CD14-positive monocyte (primary cell): Measurements from ENCODE around the gene LRRC8C. TPM values are rescaled to one million over a fixed set of nuclear protein-coding genes. Genes with fewer than 3 reads are reported as not detected.

ENCODE experiments used
- DNase-seq, 3 donors: peaks; one replicate each; pipeline ENCODE4 v3.0.0-alpha.2; 2011 to 2022
- H2AFZ ChIP-seq: 2 replicates; pipeline ENCODE4 v1.6.0; 2012; ENCODE audit warnings: mild to moderate bottlenecking, low read depth, low read length, inconsistent platforms; ENCODE audit not compliant: insufficient read depth, poor library complexity, severe bottlenecking
- H3K27ac ChIP-seq, 2 donors: 1 replicate in 1 of 2; 2 replicates in 1 of 2; pipeline ENCODE4 v1.5.1; 2012 to 2013; ENCODE audit warnings: low read length in 2 of 2, control low read depth in 1 of 2, inconsistent platforms in 1 of 2, low read depth in 1 of 2, mild to moderate bottlenecking in 1 of 2
- H3K27me3 ChIP-seq, 2 donors: one replicate each; pipeline versions ENCODE4 v1.6.0 to v1.6.1; 2011 to 2013; ENCODE audit warnings: low read length in 2 of 2; ENCODE audit not compliant: control insufficient read depth in 2 of 2, insufficient read depth in 2 of 2
- H3K36me3 ChIP-seq, 2 donors: replicated peaks in 1 of 2; 1 replicate in 1 of 2; 2 replicates in 1 of 2; pipeline versions ENCODE4 v1.5.1 to v1.6.1; 2012 to 2013; ENCODE audit warnings: low read length in 2 of 2, control low read depth in 1 of 2, inconsistent platforms in 1 of 2, mild to moderate bottlenecking in 1 of 2; ENCODE audit not compliant: insufficient read depth in 2 of 2, control insufficient read depth in 1 of 2
- H3K4me1 ChIP-seq, 2 donors: 1 replicate in 1 of 2; 2 replicates in 1 of 2; pipeline versions ENCODE4 v1.5.1 to v1.6.1; 2012 to 2013; ENCODE audit warnings: low read length in 2 of 2, control low read depth in 1 of 2, inconsistent platforms in 1 of 2, mild to moderate bottlenecking in 1 of 2, moderate library complexity in 1 of 2; ENCODE audit not compliant: insufficient read depth in 2 of 2, control insufficient read depth in 1 of 2
- H3K4me2 ChIP-seq: replicated peaks from 2 replicates; pipeline ENCODE3; 2012; ENCODE audit warnings: low read length, moderate library complexity, mild to moderate bottlenecking; ENCODE audit not compliant: poor library complexity, severe bottlenecking; ENCODE audit errors: extremely low read depth
- H3K4me3 ChIP-seq, 3 experiments: fragments of 200-600 bp in 1 of 3; sonication (generic) in 1 of 3; replicated peaks in 1 of 3; 1 replicate in 2 of 3; 2 replicates in 1 of 3; pipeline ENCODE4 v1.5.1; 2011 to 2013; ENCODE audit warnings: low read length in 3 of 3, mild to moderate bottlenecking in 3 of 3, control low read depth in 2 of 3, low read depth in 2 of 3, inconsistent platforms in 1 of 3, moderate library complexity in 1 of 3
- H3K79me2 ChIP-seq: 2 replicates; pipeline ENCODE4 v1.6.0; 2012; ENCODE audit warnings: mild to moderate bottlenecking, control low read depth, inconsistent platforms, low read length, moderate library complexity; ENCODE audit not compliant: insufficient read depth
- H3K9ac ChIP-seq: 2 replicates; pipeline ENCODE4 v1.6.0; 2017; ENCODE audit warnings: low read length, mild to moderate bottlenecking; ENCODE audit not compliant: insufficient read depth, poor library complexity, severe bottlenecking
- H3K9me3 ChIP-seq, 2 donors: replicated peaks in 1 of 2; 1 replicate in 1 of 2; 2 replicates in 1 of 2; pipeline versions ENCODE4 v1.5.1 to v1.6.1; 2012 to 2013; ENCODE audit warnings: low read length in 2 of 2, control low read depth in 1 of 2; ENCODE audit not compliant: control insufficient read depth in 1 of 2, insufficient read depth in 1 of 2
- H4K20me1 ChIP-seq: 2 replicates; pipeline ENCODE4 v1.6.0; 2012; ENCODE audit warnings: mild to moderate bottlenecking, low read length, control low read depth, moderate library complexity; ENCODE audit not compliant: insufficient read depth
- H3K27ac Mint-ChIP-seq, 7 donors: one replicate each; pipeline ENCODE4 v1.8.0; 2020; ENCODE audit warnings: mild to moderate bottlenecking in 7 of 7, mixed read lengths in 7 of 7, moderate library complexity in 6 of 7, inconsistent platforms in 2 of 7
- H3K27me3 Mint-ChIP-seq, 3 donors: one replicate each; pipeline ENCODE4 v1.8.0; 2021 to 2022; ENCODE audit warnings: low read depth in 3 of 3, mild to moderate bottlenecking in 3 of 3, mixed read lengths in 3 of 3, moderate library complexity in 3 of 3, inconsistent platforms in 1 of 3
- H3K36me3 Mint-ChIP-seq, 2 donors: one replicate each; pipeline ENCODE4 v1.8.0; 2020; ENCODE audit warnings: mixed read lengths in 2 of 2, inconsistent platforms in 1 of 2, mild to moderate bottlenecking in 1 of 2
- H3K4me1 Mint-ChIP-seq: one replicate; pipeline ENCODE4 v1.8.0; 2020; ENCODE audit warnings: mild to moderate bottlenecking, mixed read lengths
- H3K4me3 Mint-ChIP-seq, 2 donors: one replicate each; pipeline ENCODE4 v1.8.0; 2020; ENCODE audit warnings: mild to moderate bottlenecking in 2 of 2, mixed read lengths in 2 of 2, moderate library complexity in 1 of 2
- H3K9me3 Mint-ChIP-seq, 7 donors: one replicate each; pipeline ENCODE4 v1.8.0; 2020 to 2022; ENCODE audit warnings: mixed read lengths in 7 of 7, mild to moderate bottlenecking in 6 of 7, moderate library complexity in 6 of 7, inconsistent platforms in 2 of 7
- CTCF ChIP-seq: fragments of 200-600 bp; IDR thresholded peaks from one replicate; pipeline ENCODE4 v1.8.0; 2022; ENCODE audit warnings: antibody characterized with exemption, mild to moderate bottlenecking
- WGBS: methylation state at CpG from one replicate; pipeline ENCODE4 v1.1.5; 2013; ENCODE audit warnings: missing lambda C conversion rate; ENCODE audit not compliant: insufficient coverage; 5-methylcytosine and 5-hydroxymethylcytosine counted together
- intact Hi-C, 2 donors: fragments of 100-400 bp; cut with micrococcal nuclease; formaldehyde crosslinking; loops; one replicate each; pipeline versions ENCODE4 v1.15.0 to v1.15.1; 2023
- polyA plus RNA-seq, 3 donors: library from polyadenylated mRNA; depleted of rRNA in 1 of 3; unstranded in 2 of 3; stranded (reverse) in 1 of 3; fragments of 300-500 nt in 2 of 3; fragments of >200 nt in 1 of 3; fragmentation: Illumina TruSeq in 2 of 3; gene quantifications; 1 replicate in 2 of 3; 2 replicates in 1 of 3; pipeline ENCODE4 v1.2.3, GENCODE V29; 2012 to 2021

Gene LRRC8C
- polyA plus RNA-seq, 3 donors: 13.0 to 18.6 (median 16.3) TPM

GRCh38 chr1:89607156-89607555 is 25.8 kb upstream of the LRRC8C start:
- Mint-ChIP-seq H3K9me3 (no peaks in the 10 kb centered on the region), H3K36me3 (peaks cover 12 to 18% of the 10 kb centered on the region in 2 donors), H3K4me1 (peaks cover 4% of the 10 kb centered on the region), H3K4me3 (no peak overlapping the region), H3K27ac (no peak overlapping the region), H3K27me3 (peaks cover 0 to 2% (median 0%) of the 10 kb centered on the region in 3 donors)
- Histone ChIP-seq H4K20me1 (no peaks in the 10 kb centered on the region), H3K4me1 (no peaks in the 10 kb centered on the region), H3K36me3 (peaks cover 0 to 12% of the 10 kb centered on the region in 2 donors), H3K79me2 (no peaks in the 10 kb centered on the region), H3K9ac (no peak overlapping the region), H2AFZ (no peak overlapping the region), H3K4me3 (no peak overlapping the region), H3K27me3 (no peaks in the 10 kb centered on the region), H3K9me3 (no peaks in the 10 kb centered on the region), H3K27ac (no peak overlapping the region), H3K4me2 (no peak overlapping the region)
- no peak for TF ChIP-seq CTCF
- DNase-seq: no peak
- no CpG with 5 or more reads among the region's 2 CpGs for WGBS
- intact Hi-C loops: no loop called here

GRCh38 chr1:89607586-89608318 is 25.2 kb upstream of the LRRC8C start:
- H3K27ac Mint-ChIP-seq: no peak overlapping the region
- peaks cover 0 to 2% (median 0%) of the 10 kb centered on the region in 3 donors for H3K27me3 Mint-ChIP-seq
- no peak for DNase-seq
- no peak overlapping the region for H3K4me3 ChIP-seq
- H3K9ac ChIP-seq: no peak overlapping the region
- no peaks in the 10 kb centered on the region for H3K9me3 ChIP-seq
- H3K36me3 ChIP-seq: peaks cover 0 to 12% of the 10 kb centered on the region in 2 donors
- no peaks in the 10 kb centered on the region for H3K27me3 ChIP-seq
- intact Hi-C loops: no loop called here
- no peaks in the 10 kb centered on the region for H4K20me1 ChIP-seq
- H3K4me1 ChIP-seq: no peaks in the 10 kb centered on the region
- H3K79me2 ChIP-seq: no peaks in the 10 kb centered on the region
- H2AFZ ChIP-seq: no peak overlapping the region
- H3K9me3 Mint-ChIP-seq: no peaks in the 10 kb centered on the region
- no peak overlapping the region for H3K4me3 Mint-ChIP-seq
- peaks cover 15 to 19% of the 10 kb centered on the region in 2 donors for H3K36me3 Mint-ChIP-seq
- H3K4me2 ChIP-seq: no peak overlapping the region
- no peak overlapping the region for H3K27ac ChIP-seq
- WGBS: 100% methylated on average over 1 of the region's 5 CpGs
- no peak for TF ChIP-seq CTCF
- peaks cover 4% of the 10 kb centered on the region for H3K4me1 Mint-ChIP-seq
